GM18951 (cell line): ENCODE results near the gene WWC1.

Experiments
- POLR2A ChIP-seq: IDR thresholded peaks from 4 replicates; pipeline ENCODE4 v1.6.1; 2011; ENCODE audit warnings: mild to moderate bottlenecking; ENCODE audit not compliant: insufficient read length, insufficient read depth; ENCODE audit errors: extremely low read depth
- in situ Hi-C: fragments of 300-500 bp; cut with MboI; formaldehyde crosslinking; loops from one replicate; pipeline ENCODE4 v1.12.0; 2022; ENCODE audit warnings: low sequenced_read_pairs, mixed read lengths, inconsistent platforms; ENCODE audit not compliant: unreplicated experiment

WWC1 gene

GRCh38 chr5:168291342-168291963 lies at the start of gene WWC1:
TSS of gene WWC1 (plus strand) at chr5:168291645. CDS start at chr5:168292153, 508 bp downstream.
- in situ Hi-C loops = no loop called here

DNA sequence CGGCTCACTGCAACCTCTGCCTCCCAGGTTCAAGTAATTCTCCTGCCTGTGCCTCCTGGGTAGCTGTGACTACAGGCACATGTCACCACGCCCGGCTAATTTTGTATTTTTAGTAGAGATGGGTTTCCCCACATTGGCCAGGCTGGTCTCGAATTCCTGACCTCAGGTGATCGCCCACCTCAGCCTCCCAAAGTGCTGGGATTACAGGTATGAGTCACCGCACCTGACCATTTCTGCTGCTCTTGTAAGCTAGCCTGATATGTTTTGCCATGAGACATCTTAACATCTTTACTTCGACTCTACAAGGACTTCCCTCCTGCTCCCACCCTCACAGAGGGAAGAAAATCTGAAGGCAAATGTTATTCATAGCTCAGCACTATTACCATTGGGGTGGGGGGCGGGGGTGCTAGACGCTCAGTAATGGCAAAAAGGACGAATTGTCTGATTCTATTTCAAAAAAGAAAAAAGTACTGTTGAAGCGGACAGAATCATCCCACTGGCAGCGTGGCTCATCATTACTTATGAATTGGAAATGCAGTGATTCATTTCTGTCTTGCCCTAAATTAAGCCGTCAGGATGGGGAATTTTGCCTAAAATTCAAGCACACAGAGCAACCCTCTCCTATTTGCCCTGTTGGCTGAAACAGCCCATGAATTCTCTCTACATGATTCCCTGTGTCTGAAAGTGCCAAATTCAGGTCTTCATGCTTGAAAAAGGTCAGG lies 46.4 kb upstream of the WWC1 start:
- in situ Hi-C loops = no loop called here
- no peak for TF ChIP-seq POLR2A

More at GRCh38 chr5:168291342-168291963, at the start of gene WWC1:
- peak; percentile 49 for TF ChIP-seq POLR2A

- TF ChIP-seq POLR2A = no peak
- in situ Hi-C loops = loop anchor here (25.0 kb wide), 1 partner anchor 737 kb away; no protein-coding TSS in a partner anchor
These were observed 41.5 kb upstream of the WWC1 start for GRCh38 chr5:168249923-168250322.

DNA sequence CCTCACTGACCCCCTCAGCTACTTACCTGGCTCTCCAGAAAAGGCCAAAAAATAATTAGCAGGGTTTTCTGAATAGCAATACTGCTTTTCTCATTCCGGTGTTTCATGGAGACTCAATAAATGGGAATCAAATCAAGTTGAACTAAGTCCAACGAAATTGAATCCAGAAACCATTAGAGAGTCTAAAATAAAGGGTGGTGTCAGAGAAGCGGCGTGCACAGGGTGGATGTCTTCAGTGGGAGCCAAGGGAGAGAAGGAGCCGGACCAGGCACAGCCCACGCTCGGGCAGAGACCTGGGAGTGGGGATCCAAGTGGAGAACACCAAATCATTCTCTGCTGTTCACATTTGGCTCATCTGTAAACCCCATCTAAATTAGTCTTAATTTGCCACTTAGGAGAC lies 40.2 kb upstream of the WWC1 start:
- TF ChIP-seq POLR2A = no peak
- in situ Hi-C loops = loop anchor here (25.0 kb wide), 1 partner anchor 736 kb away; no protein-coding TSS in a partner anchor

DNA sequence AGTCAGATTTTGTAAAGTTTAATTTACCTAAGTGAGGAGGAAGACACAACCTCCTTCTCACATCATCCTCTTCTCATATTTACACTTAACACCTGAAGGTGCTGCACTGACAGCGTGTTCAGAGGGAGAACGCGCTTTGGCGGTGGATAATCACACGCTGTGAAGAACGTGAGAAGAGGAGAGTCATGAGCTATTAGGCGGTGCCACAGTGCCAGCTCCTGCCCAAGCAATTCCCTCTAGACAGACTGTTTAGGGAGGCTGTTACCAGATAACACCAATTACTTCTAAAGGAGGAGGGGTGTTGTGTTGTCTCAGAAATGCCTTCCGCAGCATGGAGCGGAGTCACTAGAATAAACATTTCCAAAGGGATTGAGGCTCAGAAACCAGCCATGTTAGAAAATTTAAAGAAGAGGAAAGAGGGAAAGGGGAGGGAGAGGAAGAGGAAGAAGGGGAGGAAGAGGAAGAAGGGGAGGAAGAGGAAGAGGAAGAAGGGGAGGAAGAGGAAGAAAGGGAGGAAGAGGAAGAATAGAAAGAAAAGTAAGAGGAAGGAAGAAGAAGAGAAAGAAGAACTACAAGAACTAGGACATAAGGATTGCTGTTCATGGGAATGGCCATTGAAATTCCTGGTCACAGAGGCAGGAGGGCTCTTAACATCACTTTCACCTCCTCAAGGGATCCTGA lies 37.3 kb upstream of the WWC1 start:
- no peak for TF ChIP-seq POLR2A
- in situ Hi-C loops = loop anchor here (25.0 kb wide), 1 partner anchor 733 kb away; no protein-coding TSS in a partner anchor

DNA sequence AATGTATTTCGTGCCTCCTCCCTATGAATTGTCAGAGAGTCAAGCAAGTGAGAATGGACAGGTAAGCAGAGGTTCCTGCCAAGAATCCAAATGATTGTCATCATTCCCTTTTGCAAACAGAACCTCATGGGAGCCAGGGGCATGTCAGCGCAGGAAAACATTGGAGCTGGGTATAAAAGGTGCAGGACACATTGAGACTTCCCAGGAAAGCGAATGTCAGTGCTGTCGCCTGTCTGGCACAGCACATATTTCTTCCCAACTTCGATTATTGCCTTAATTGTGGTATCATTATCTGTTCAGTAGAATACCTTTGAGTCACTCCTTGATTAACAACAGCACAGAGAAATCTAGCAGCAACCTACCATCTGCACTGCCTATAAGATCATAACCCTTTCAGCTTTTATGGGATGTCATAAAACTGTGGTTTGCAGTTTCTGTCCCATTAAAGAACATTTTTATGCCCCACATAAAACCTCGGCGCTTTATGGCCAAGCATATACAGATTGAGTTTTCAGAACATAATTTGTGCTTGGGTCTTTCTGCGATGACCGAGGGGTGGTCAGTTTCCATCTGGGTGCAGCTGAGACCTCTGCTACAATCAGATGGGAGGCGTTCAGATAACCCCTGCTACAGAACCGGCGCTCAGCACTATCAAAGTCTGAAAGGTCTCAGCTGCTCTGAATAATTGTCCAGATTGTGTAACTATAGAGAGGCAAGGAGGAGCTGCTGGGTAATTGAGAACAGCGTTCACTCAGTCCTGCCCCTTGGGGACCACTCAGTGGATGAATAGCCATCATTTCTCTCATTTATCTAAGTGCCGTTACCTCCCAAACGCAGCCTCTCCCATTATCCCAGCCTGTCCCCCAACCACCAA lies 30.9 kb upstream of the WWC1 start:
- in situ Hi-C loops = loop anchor here (25.0 kb wide), 1 partner anchor 727 kb away; no protein-coding TSS in a partner anchor
- no peak for TF ChIP-seq POLR2A

DNA sequence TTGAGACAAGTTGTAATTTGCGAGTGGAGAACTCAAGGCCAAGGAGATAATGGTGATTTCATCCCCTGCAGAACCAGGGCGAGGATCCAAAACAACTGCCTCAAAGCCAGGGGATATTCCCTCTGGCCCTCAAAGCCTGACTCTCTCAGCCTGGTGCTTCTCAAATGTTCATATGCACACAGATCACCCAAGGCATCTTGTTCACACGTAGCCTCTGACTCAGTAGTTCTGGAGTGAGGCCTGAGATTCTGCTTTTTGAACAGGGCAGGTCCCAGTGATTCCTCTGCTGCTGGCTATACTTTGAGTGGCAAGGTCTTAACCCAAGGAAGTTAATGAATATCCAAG lies 30.2 kb upstream of the WWC1 start:
- in situ Hi-C loops = loop anchor here (25.0 kb wide), 1 partner anchor 726 kb away; no protein-coding TSS in a partner anchor
- TF ChIP-seq POLR2A = no peak

DNA sequence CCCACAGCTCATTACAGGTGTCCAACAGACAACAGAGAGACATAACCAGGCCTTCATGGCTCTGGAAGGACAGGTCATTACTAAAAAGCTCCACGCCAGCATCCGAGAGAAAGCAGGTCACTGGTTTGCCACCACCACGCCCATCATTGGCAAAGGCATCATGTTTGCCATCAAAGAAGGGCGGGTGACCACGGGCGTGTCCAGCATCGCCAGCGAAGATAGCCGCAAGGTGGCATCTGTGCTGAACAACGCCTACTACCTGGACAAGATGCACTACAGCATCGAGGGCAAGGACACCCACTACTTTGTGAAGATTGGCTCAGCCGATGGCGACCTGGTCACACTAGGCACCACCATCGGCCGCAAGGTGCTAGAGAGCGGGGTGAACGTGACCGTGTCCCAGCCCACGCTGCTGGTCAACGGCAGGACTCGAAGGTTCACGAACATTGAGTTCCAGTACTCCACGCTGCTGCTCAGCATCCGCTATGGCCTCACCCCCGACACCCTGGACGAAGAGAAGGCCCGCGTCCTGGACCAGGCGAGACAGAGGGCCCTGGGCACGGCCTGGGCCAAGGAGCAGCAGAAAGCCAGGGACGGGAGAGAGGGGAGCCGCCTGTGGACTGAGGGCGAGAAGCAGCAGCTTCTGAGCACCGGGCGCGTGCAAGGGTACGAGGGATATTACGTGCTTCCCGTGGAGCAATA lies 29.3 kb upstream of the WWC1 start:
- TF ChIP-seq POLR2A = no peak
- in situ Hi-C loops = loop anchor here (25.0 kb wide), 1 partner anchor 725 kb away; no protein-coding TSS in a partner anchor

GRCh38 chr5:168263121-168263520 lies 28.3 kb upstream of the WWC1 start:
- TF ChIP-seq POLR2A = no peak
- in situ Hi-C loops = loop anchor here (25.0 kb wide), 1 partner anchor 724 kb away; no protein-coding TSS in a partner anchor

GRCh38 chr5:168266016-168266415 lies 25.4 kb upstream of the WWC1 start:
- no peak for TF ChIP-seq POLR2A
- in situ Hi-C loops = loop anchor here (25.0 kb wide), 1 partner anchor 721 kb away; no protein-coding TSS in a partner anchor

GRCh38 chr5:168268949-168269936 lies 22.2 kb upstream of the WWC1 start:
- in situ Hi-C loops = loop anchor here (25.0 kb wide), 1 partner anchor 718 kb away; no protein-coding TSS in a partner anchor
- TF ChIP-seq POLR2A = no peak

DNA sequence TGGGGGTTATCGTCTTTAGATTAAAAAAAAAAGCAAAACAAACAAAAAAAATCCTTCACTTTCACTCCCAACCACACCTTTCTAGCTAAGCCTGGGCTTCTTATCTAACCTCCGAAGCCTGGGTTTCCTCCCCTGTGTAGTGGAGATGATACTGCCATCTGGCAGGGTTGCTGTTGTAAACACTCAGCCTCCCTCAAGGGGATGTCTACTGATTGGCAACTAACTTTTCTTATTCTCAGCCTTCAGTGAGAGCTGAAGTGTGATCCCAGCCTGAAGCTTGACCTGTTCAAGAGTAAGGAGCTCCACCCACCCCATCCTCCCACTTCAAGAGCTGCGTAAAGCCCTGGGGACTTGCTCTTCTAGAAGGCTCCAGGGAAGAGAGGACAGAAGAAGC lies 21.5 kb upstream of the WWC1 start:
- no peak for TF ChIP-seq POLR2A
- in situ Hi-C loops = loop anchor here (25.0 kb wide), 1 partner anchor 717 kb away; no protein-coding TSS in a partner anchor
